Stimulated activated CD4-positive, alpha-beta T cell treated with anti-CD3 and anti-CD28 coated beads, Interleukin-2, amount 100 ng/mL, for 24 hours (primary cell): ENCODE data around the gene MUS81.
"Not testable (repeated sequence)": the region's sequence is repeated elsewhere in the genome, so short reads cannot be mapped to it uniquely, and the experiment has no call there.

Experiments used
- DNase-seq, 2 donors: peaks; one replicate each; pipeline ENCODE4 v3.0.0-alpha.2; 2020

Gene MUS81

DNA sequence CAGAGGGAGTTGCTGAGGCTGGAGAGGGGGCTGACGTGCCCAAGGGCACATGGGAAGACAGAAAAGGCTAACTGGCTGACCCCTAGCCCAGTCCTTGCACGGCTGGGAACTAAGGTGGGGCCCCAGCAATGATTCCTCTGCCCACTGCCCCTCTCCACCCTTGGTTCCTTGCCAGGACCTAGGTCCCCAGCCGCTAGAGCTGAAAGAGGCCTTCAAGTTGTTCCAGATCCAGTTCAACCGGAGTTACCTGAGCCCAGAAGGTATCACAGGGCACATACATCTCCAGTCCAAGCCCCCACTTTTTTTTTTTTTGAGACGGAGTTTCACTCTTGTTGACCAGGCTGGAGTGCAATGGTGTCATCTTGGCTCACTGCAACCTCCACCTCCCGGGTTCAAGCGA is 19.8 kb downstream of the MUS81 start:
- DNase-seq = no peak

- no peak for DNase-seq
These were observed 20.7 kb downstream of the MUS81 start for GRCh38 chr11:65880844-65881421.

- DNase-seq = no peak
These were observed 22.2 kb downstream of the MUS81 start for GRCh38 chr11:65882120-65883057.

DNA sequence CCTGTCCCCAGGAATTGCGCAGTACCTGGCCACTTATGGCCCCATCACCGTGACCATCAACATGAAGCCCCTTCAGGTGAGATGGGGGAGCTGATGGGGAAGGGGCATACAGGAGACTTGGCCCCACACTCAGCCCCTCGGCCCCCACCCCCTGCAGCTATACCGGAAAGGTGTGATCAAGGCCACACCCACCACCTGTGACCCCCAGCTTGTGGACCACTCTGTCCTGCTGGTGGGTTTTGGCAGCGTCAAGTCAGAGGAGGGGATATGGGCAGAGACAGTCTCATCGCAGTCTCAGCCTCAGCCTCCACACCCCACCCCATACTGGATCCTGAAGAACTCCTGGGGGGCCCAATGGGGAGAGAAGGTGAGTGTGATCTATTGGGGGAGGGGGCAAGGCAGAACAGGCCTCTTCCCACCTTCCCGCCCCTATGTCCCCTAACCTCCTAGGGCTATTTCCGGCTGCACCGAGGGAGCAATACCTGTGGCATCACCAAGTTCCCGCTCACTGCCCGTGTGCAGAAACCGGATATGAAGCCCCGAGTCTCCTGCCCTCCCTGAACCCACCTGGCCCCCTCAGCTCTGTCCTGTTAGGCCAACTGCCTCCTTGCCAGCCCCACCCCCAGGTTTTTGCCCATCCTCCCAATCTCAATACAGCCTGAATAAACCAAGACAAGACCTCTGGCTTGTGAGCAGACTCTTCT is 23.0 kb downstream of the MUS81 start:
- DNase-seq = no peak

- no peak for DNase-seq
These were observed 23.8 kb downstream of the MUS81 start for GRCh38 chr11:65883786-65884715.

- peak; percentile 86 to 87 for DNase-seq
These were observed 24.5 kb downstream of the MUS81 start for GRCh38 chr11:65884716-65885092.

- DNase-seq = no peak
These were observed 25.0 kb downstream of the MUS81 start for GRCh38 chr11:65885231-65885630.

- no peak for DNase-seq
These were observed 25.7 kb downstream of the MUS81 start for GRCh38 chr11:65885808-65886536.

DNA sequence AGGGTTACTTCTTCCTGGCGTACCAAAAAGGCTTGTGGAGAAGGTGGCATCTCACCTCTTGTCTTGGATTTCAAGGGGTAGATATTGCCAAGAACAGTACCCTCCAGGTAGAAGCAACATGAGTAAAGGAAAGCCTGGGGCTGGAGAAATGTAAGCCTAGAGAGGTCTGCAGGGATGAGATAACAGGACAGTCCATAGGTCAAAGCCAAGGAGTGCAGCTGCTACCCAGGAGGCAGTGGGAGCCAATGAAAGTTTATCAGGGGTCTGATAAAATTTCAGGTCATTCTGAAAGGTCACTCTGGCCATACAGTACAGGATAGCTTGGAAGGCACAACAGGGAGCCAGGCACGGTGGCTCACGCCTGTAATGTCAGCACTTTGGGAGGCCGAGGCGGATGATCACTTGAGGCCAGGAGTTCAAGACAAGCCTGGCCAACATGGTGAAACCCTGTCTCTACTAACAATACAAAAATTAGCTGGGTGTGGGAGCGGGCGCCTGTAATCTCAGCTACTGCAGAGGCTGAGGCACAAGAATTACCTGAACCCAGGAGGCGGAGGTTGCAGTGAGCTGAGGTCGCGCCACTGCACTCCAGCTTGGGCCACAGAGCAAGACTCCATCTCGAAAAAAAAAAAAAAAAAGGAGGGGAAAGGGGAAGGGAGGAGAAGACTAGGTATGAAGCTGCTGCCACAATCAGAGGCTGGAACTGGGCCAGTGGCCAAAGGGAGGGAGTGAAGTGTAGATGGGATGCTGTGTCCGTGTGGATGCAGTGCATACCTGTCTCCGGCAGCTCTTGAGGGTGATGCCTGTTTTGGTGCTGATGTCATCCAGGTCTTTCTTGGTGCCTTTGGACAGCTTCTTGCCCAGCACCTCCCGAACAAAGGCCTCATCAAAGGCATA is 26.8 kb downstream of the MUS81 start:
- DNase-seq = no peak

DNA sequence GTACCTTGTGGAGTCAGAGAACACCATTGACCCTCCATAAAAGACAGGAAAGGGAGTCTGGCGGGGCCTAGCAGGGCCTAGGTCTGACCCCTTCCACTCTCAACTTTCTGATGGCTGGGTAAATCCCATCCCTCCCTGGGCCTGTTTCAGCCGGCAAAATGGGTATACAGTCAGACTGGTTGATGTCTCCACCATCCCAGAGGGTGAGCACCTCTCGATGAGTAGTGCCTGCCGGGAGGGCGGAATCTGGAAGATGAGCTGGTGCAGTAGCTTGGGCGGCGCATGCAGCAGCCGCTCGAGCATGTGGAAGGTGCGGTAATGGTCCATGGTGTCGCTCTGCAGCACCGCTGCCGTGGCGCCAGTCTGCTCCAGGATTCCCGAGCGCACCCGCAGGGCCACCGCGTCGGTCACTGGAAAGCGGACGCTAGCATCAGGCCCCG is 27.5 kb downstream of the MUS81 start:
- no peak for DNase-seq

DNA sequence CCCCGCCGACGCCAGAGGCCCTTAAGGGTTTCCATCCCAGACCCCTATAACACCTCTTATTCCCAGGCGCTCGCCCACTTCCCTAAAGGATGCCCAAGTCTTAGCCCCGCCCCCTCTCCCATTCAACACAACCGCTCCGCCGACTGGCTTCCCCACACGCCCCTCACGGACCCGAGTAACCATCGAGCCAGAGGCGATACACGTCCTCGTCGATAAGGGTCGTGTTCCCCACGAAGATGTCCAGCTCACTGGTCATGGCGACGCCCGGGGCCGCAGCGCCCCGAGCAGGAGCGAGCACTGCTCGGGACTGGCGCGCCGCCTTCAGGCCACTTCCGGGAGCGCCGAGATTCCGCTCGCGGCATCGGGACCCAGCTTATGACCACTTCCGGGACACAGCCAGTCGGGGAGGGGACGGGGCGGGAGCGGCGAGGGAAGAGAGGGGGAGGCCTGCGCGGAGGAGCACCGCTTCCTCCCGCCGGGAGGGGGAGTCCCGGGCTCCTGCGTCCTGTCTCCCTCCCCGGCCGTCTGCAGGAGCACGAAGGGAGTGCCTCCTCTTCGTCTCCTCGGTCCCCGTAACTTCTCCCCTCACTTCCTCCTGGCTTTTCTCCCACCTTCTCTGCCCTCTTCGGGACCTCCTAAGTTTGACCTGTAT is 28.1 kb downstream of the MUS81 start, which contains the start of gene FIBP:
Gene FIBP, minus strand, starts transcription at position 309 of the 652 bp plus-strand sequence. Its CDS starts 53 bp downstream, at position 256.
- DNase-seq = peak; percentile 97 to 98

- DNase-seq = peak; percentile 98 to 99
These were observed 30.3 kb downstream of the MUS81 start, which contains the start of gene CCDC85B for GRCh38 chr11:65890324-65891218. TSS of gene CCDC85B (plus strand) at chr11:65890673. CDS start at chr11:65890784, 111 bp downstream.

DNA sequence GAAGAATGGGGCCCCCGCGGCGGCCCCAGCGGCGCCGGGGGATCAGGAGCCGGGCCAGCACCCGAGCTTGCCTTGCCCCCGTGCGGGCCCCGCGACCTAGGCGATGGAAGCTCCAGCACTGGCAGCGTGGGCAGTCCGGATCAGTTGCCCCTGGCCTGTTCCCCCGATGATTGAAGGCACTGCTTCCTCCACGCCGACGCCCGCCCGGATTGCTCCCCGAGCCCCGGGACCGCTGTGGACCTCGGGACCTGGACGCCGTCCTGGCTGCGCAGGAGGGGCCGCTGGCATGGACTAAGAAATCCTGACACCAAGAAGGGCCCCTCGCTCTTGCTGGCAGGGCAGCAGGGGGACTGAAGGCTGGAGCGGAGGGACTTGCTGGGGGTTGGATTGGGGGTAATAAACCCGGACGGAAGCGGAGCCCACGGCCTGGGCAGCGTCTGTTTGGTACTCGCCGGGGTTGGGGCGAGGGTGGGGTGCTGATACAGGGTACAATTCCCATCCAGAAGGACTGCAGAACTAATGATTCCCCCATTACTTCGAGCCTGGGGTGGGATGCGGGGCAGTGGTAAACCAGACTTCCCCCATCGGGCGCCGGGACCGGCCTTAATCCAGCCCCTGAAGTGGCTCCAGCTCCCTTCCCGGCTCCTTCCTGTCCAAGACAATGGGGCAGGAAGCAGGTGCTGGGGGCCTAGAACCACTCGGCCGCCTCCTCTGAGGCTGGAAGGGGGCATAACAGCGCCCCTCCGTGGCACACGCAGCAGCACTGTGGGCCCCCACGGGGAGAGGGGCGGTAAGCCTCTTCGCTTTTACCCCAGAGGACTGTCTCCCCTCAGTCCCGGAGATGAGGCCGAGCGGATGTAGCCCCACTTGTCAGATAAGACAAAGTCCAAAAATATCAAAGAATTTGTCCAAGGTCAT is 31.2 kb downstream of the MUS81 start:
- peak; percentile 46 to 62 for DNase-seq

DNA sequence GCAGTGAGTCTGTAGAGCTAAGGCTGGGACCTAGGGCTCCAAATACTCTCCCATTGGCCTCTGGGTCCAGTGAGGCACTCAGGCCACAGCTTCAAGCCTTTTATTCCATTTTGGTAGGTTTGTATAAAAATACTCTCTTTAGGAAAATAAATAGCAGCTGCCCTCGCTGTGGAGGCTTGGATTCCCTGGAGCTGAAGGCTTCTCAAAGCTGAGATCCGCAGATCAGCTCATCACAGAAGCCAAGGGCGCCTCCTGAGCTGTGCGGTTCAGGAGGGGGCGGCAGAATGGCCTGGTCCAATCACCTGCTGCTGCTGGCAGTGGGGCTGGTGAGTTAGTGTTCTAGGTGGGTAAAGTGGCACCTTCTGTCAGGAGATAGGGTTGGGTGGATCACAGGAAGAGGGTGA is 31.9 kb downstream of the MUS81 start:
- not testable (repeated sequence) for DNase-seq

GRCh38 chr11:65892661-65893317 is 32.6 kb downstream of the MUS81 start:
- DNase-seq = no peak

GRCh38 chr11:65894034-65894591 is 33.9 kb downstream of the MUS81 start:
- no peak for DNase-seq
